ENCODE data around the gene ST6GALNAC4. TPM values are rescaled to one million over a fixed set of nuclear protein-coding genes. Genes with fewer than 3 reads are reported as not detected.
A peak's percentile ranks its signal among the peaks of the same experiment; 100 is the strongest.

ST6GALNAC4 gene
- total RNA-seq, 4 donors from 2014 or later, result 4.6 to 28.5 (median 16.5) TPM

- H3K4me3 ChIP-seq (ENCODE audit: low read depth, poor library complexity, severe bottlenecking), result no peak overlapping the region
- intact Hi-C loops (cut with DNase I; ENCODE audit: low total_unique reads), result no loop called here
- no peak for TF ChIP-seq POLR2A (IDR thresholded peaks at IDR 0.05)
- TF ChIP-seq, protein P1, sequence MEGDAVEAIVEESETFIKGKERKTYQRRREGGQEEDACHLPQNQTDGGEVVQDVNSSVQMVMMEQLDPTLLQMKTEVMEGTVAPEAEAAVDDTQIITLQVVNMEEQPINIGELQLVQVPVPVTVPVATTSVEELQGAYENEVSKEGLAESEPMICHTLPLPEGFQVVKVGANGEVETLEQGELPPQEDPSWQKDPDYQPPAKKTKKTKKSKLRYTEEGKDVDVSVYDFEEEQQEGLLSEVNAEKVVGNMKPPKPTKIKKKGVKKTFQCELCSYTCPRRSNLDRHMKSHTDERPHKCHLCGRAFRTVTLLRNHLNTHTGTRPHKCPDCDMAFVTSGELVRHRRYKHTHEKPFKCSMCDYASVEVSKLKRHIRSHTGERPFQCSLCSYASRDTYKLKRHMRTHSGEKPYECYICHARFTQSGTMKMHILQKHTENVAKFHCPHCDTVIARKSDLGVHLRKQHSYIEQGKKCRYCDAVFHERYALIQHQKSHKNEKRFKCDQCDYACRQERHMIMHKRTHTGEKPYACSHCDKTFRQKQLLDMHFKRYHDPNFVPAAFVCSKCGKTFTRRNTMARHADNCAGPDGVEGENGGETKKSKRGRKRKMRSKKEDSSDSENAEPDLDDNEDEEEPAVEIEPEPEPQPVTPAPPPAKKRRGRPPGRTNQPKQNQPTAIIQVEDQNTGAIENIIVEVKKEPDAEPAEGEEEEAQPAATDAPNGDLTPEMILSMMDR (IDR thresholded peaks at IDR 0.05), result no peak
- peak in 1 of 2 donors; percentile 87 for DNase-seq (ENCODE audit: low spot score in 2 of 2)
- 58 to 67% methylated on average over 12 of the region's 12 CpGs for WGBS, 2 donors
These were observed 11.1 kb downstream of the ST6GALNAC4 start for GRCh38 chr9:127905788-127906191.

- no peak overlapping the region for H3K4me3 ChIP-seq (ENCODE audit: low read depth, poor library complexity, severe bottlenecking)
- 53 to 59% methylated on average over 5 of the region's 5 CpGs for WGBS, 2 donors
- TF ChIP-seq POLR2A (IDR thresholded peaks at IDR 0.05), result no peak
- TF ChIP-seq, protein P1 (IDR thresholded peaks at IDR 0.05), result no peak
- no peak for DNase-seq (ENCODE audit: low spot score in 2 of 2)
- intact Hi-C loops (cut with DNase I; ENCODE audit: low total_unique reads), result no loop called here
These were observed 11.7 kb downstream of the ST6GALNAC4 start for GRCh38 chr9:127905004-127905728.

- TF ChIP-seq POLR2A (IDR thresholded peaks at IDR 0.05), result no peak
- TF ChIP-seq, protein P1 (IDR thresholded peaks at IDR 0.05), result no peak
- intact Hi-C loops (cut with DNase I; ENCODE audit: low total_unique reads), result no loop called here
- 63 to 69% methylated on average over 12 of the region's 12 CpGs for WGBS, 2 donors
- no peak for DNase-seq (ENCODE audit: low spot score in 2 of 2)
- no peak overlapping the region for H3K4me3 ChIP-seq (ENCODE audit: low read depth, poor library complexity, severe bottlenecking)
These were observed 12.3 kb downstream of the ST6GALNAC4 start for GRCh38 chr9:127904561-127905003.

DNA sequence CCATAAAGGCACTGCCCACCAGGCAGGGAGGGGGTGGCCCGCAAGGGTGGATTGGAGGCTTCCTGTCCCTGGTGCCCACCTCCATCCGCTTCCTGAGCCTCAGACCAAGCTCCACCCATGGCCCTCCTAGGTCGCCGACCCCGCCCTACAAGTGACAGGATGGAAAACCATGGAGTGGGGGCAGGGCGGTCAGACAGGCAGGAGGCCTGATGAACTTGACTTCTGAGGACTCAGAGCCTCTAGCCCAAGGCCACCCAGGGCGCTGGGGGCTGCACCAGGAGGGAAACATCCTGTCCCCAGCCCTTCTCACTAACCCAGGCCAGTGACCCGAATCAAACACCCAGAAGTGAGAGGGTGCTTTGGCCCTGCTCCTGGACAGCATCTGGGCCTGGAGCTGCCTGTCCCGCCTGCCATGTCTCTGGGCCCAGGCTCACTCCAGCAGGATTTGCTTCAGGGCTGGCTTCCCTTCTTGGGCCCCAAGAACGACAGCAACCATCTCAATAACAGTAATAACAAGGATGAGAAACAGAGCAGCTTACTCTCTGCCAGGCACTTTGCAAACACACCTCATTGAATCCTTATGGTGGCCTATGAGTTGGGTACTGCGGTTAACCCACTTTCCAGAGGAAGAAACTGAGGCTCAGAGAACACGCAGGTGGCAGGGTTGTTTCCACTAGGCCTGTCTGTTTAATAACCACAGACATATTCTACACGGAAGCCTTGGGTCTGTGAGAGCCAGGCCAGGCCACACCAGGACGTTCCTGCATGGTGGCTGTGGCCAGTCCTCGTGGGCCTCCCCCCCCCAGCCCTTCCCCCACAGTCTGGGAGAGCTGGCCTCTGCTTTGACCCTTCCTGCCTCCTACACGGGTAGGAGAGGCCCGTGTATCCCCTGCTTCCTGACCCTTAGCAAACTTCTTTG is 13.0 kb downstream of the ST6GALNAC4 start:
- TF ChIP-seq POLR2A (IDR thresholded peaks at IDR 0.05), result no peak
- TF ChIP-seq, protein P1 (IDR thresholded peaks at IDR 0.05), result peak in 1 of 3 donors; percentile 61
- H3K4me3 ChIP-seq (ENCODE audit: low read depth, poor library complexity, severe bottlenecking), result no peak overlapping the region
- peak; percentile 75 to 95 for DNase-seq (ENCODE audit: low spot score in 2 of 2)
- intact Hi-C loops (cut with DNase I; ENCODE audit: low total_unique reads), result no loop called here
- 47 to 51% methylated on average over 17 of the region's 17 CpGs for WGBS, 2 donors

DNA sequence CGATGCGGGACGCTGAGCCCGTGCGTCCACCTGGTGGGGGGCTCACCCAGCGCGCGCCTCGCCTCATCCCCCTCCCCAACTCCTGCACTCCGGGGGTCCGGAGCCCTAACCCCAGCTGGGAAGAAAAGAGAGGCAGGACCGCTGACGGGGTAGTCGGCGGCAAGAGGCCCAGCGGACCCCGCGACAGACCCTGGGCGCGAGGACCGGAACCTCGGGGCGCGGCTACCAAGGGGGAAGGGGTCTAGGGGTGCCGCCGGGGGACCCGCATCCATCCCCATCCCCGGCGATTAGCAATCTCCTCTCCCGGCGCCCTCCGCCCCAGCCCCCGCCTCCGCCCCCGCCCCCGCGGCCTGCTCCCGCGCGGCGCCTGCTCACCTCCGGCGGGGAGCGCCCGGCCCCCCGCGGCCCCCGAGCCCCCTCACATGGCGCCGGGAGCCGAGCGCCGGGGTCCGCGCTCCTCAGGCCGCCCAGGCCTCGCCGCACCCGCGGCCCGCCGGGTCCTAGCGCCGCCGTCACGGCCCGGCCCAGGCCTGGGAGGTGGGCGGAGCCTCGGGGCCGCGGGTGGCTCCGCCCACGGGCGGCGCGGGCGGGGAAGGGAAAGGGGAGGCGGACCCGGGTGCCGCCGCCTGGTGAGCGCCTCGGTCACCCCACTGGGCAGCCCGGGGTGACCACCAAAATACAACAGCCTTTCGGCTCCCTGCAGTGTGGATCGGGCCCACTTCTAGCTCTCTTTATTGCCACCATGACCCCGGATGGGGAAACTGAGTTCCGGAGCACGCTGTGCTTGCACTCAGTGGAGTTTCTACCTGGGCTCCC is 17.5 kb downstream of the ST6GALNAC4 start, which contains the start of gene ST6GALNAC6:
Gene ST6GALNAC6 (minus strand): TSS at position 476 of the 816 bp plus-strand sequence. CDS start 1,622 bp downstream, outside the sequence.
- TF ChIP-seq, protein P1 (IDR thresholded peaks at IDR 0.05), result no peak
- TF ChIP-seq POLR2A (IDR thresholded peaks at IDR 0.05), result no peak
- peak in 1 of 2 donors; percentile 93 for DNase-seq (ENCODE audit: low spot score in 2 of 2)
- H3K4me3 ChIP-seq (ENCODE audit: low read depth, poor library complexity, severe bottlenecking), result peak within 1 kb of the TSS; percentile 93
- 1 to 3% methylated on average over 27 to 29 of the region's 89 CpGs for WGBS, 2 donors
- intact Hi-C loops (cut with DNase I; ENCODE audit: low total_unique reads), result no loop called here

Data from lower leg skin (tissue), 4 donors.